Glutamatergic neuron (in vitro differentiated cells): Measurements from ENCODE around the gene SASH3. TPM values are rescaled to one million over a fixed set of nuclear protein-coding genes. Genes with fewer than 3 reads are reported as not detected.

Source experiments
- DNase-seq: peaks from one replicate; pipeline ENCODE4 v3.0.0; 2022
- H3K27ac Mint-ChIP-seq: one replicate; pipeline ENCODE4 v1.8.0; 2020; ENCODE audit warnings: mild to moderate bottlenecking, mixed read lengths, inconsistent platforms; ENCODE audit not compliant: unreplicated experiment
- H3K27me3 Mint-ChIP-seq: one replicate; pipeline ENCODE4 v1.8.0; 2020; ENCODE audit warnings: mild to moderate bottlenecking, moderate library complexity, mixed read lengths, inconsistent platforms; ENCODE audit not compliant: unreplicated experiment
- H3K36me3 Mint-ChIP-seq: one replicate; pipeline ENCODE4 v1.8.0; 2020; ENCODE audit warnings: mild to moderate bottlenecking, mixed read lengths, inconsistent platforms; ENCODE audit not compliant: unreplicated experiment
- H3K4me1 Mint-ChIP-seq: one replicate; pipeline ENCODE4 v1.8.0; 2020; ENCODE audit warnings: mild to moderate bottlenecking, low read depth, mixed read lengths, inconsistent platforms; ENCODE audit not compliant: unreplicated experiment
- H3K4me3 Mint-ChIP-seq: one replicate; pipeline ENCODE4 v1.8.0; 2020; ENCODE audit warnings: mild to moderate bottlenecking, mixed read lengths, inconsistent platforms; ENCODE audit not compliant: unreplicated experiment
- H3K9me3 Mint-ChIP-seq: one replicate; pipeline ENCODE4 v1.8.0; 2020; ENCODE audit warnings: mild to moderate bottlenecking, moderate library complexity, mixed read lengths, inconsistent platforms; ENCODE audit not compliant: unreplicated experiment
- CTCF ChIP-seq: fragments of 200-600 bp; sonication (generic); IDR thresholded peaks from one replicate; pipeline ENCODE4 v1.5.0; 2021; ENCODE audit not compliant: partially characterized antibody, unreplicated experiment
- total RNA-seq: library from RNA; stranded (reverse); fragmentation: NEBNext Ultra II Directional; extraction: Animal tissue kit (Norgen Biotek cat#: 25700); gene quantifications from one replicate; pipeline ENCODE4 v1.2.1, GENCODE V29; 2021; ENCODE audit not compliant: unreplicated experiment

SASH3 gene
- total RNA-seq, 1 donor from 2014 or later = not detected

GRCh38 chrX:129743821-129744220 lies 35.9 kb upstream of the SASH3 start:
- TF ChIP-seq CTCF = no peak
- Mint-ChIP-seq H3K36me3 (no peaks in the 10 kb centered on the region), H3K4me1 (no peaks in the 10 kb centered on the region), H3K27me3 (no peaks in the 10 kb centered on the region), H3K4me3 (no peak overlapping the region), H3K9me3 (no peaks in the 10 kb centered on the region), H3K27ac (no peak overlapping the region)
- DNase-seq = no peak

- no peak for TF ChIP-seq CTCF
- DNase-seq = no peak
- Mint-ChIP-seq H3K36me3 (no peaks in the 10 kb centered on the region), H3K4me3 (no peak overlapping the region), H3K27ac (no peak overlapping the region), H3K27me3 (no peaks in the 10 kb centered on the region), H3K9me3 (no peaks in the 10 kb centered on the region), H3K4me1 (no peaks in the 10 kb centered on the region)
Observed at GRCh38 chrX:129744861-129745321, 34.9 kb upstream of the SASH3 start.

GRCh38 chrX:129746557-129747470 lies 32.9 kb upstream of the SASH3 start:
- Mint-ChIP-seq H3K27me3 (no peaks in the 10 kb centered on the region), H3K36me3 (no peaks in the 10 kb centered on the region), H3K27ac (no peak overlapping the region), H3K9me3 (no peaks in the 10 kb centered on the region), H3K4me1 (no peaks in the 10 kb centered on the region), H3K4me3 (no peak overlapping the region)
- TF ChIP-seq CTCF = no peak
- no peak for DNase-seq

GRCh38 chrX:129747533-129747932 lies 32.2 kb upstream of the SASH3 start:
- DNase-seq = no peak
- Mint-ChIP-seq H3K9me3 (no peaks in the 10 kb centered on the region), H3K4me1 (no peaks in the 10 kb centered on the region), H3K27ac (no peak overlapping the region), H3K36me3 (no peaks in the 10 kb centered on the region), H3K27me3 (no peaks in the 10 kb centered on the region), H3K4me3 (no peak overlapping the region)
- TF ChIP-seq CTCF = no peak

GRCh38 chrX:129748305-129748704 lies 31.4 kb upstream of the SASH3 start:
- no peak overlapping the region for H3K27ac Mint-ChIP-seq
- TF ChIP-seq CTCF = no peak
- H3K9me3 Mint-ChIP-seq = no peaks in the 10 kb centered on the region
- H3K36me3 Mint-ChIP-seq = no peaks in the 10 kb centered on the region
- H3K4me1 Mint-ChIP-seq = no peaks in the 10 kb centered on the region
- no peak for DNase-seq
- H3K27me3 Mint-ChIP-seq = peaks cover 2% of the 10 kb centered on the region
- no peak overlapping the region for H3K4me3 Mint-ChIP-seq
